K562 (cell line): ENCODE data around the gene TIMP2. TPM values are rescaled to one million over a fixed set of nuclear protein-coding genes. Genes with fewer than 3 reads are reported as not detected.

Source experiments
- ATAC-seq: fragments of 200-7000 bp; cut with Tn5 transposase; 3 replicates; pipeline ENCODE4 v1.9.1; 2020; ENCODE audit warnings: moderate library complexity
- BruUV-seq: library from RNA; stranded (reverse); fragments of 400-500 nt; replicated peaks from 2 replicates; lab custom pipeline; 2021; lab: Mats Ljungman, UMichigan
- CTCF ChIA-PET: fragments of 300-600 bp; formaldehyde crosslinking; extraction: SDS; loops from one replicate; lab custom pipeline; 2021; ENCODE audit warnings: low intra/inter-chr PET ratio; lab: Yijun Ruan, JAX
- POLR2A ChIA-PET: fragments of 300-600, 350-650 bp; sonication (Branson Sonifier 250); formaldehyde crosslinking; extraction: SDS; loops from one replicate; lab custom pipeline; 2021; ENCODE audit warnings: antibody characterized with exemption, inconsistent platforms; lab: Yijun Ruan, JAX
- DNase-seq, 4 experiments: peaks; one replicate each; pipeline versions ENCODE4 v3.0.0 to v3.0.0-alpha.2; 2011 to 2018; ENCODE audit warnings: low spot score in 3 of 4, mixed read lengths in 3 of 4; ENCODE audit errors: extremely low read depth in 1 of 4
- FAIRE-seq: peaks from 2 replicates; lab custom pipeline; 2011; peaks lifted over from hg19 to GRCh38; lab: Jason Lieb, UNC
- H2AFZ ChIP-seq: 2 replicates; pipeline ENCODE4 v1.6.0; 2011; ENCODE audit warnings: low read depth, low read length, control low read depth, inconsistent platforms
- H3K27ac ChIP-seq: fragments of 200-600 bp; 3 replicates; pipeline ENCODE4 v1.8.0; 2011; ENCODE audit warnings: low read depth, mild to moderate bottlenecking, control low read depth, inconsistent platforms, low read length, moderate library complexity, mixed read lengths; ENCODE audit errors: extremely low read depth
- H3K27me3 ChIP-seq, 2 experiments: fragments of 300-600 bp in 1 of 2; 2 replicates in 1 of 2; 3 replicates in 1 of 2; pipeline versions ENCODE4 v1.6.0 to v1.8.0; 2011; ENCODE audit warnings: inconsistent platforms in 2 of 2, low read length in 2 of 2, mild to moderate bottlenecking in 1 of 2, mixed read lengths in 1 of 2, moderate library complexity in 1 of 2; ENCODE audit not compliant: control insufficient read depth in 2 of 2, insufficient read depth in 2 of 2
- H3K36me3 ChIP-seq: fragments of 300-600 bp; 3 replicates; pipeline ENCODE4 v1.8.0; 2011; ENCODE audit warnings: mild to moderate bottlenecking, low read length, inconsistent platforms; ENCODE audit not compliant: control insufficient read depth, insufficient read depth
- H3K4me1 ChIP-seq, 2 experiments: fragments of 200-600 bp in 1 of 2; replicated peaks in 1 of 2; 2 replicates in 1 of 2; 3 replicates in 1 of 2; pipeline versions ENCODE4 v1.5.1 to v1.8.0; 2011; ENCODE audit warnings: inconsistent platforms in 2 of 2, low read length in 2 of 2, mild to moderate bottlenecking in 1 of 2, mixed read lengths in 1 of 2, moderate library complexity in 1 of 2; ENCODE audit not compliant: control insufficient read depth in 2 of 2, insufficient read depth in 2 of 2
- H3K4me2 ChIP-seq: 2 replicates; pipeline ENCODE4 v1.6.1; 2011; ENCODE audit warnings: low read length, control low read depth, inconsistent platforms, mixed read lengths; ENCODE audit not compliant: insufficient read depth
- H3K4me3 ChIP-seq: fragments of 200-600 bp; sonication (generic), shearing (Covaris generic); 2 replicates; pipeline ENCODE4 v1.5.1; 2016; ENCODE audit warnings: control low read depth, inconsistent platforms
- H3K79me2 ChIP-seq: fragments of 200-600 bp; 3 replicates; pipeline ENCODE4 v1.8.0; 2011; ENCODE audit warnings: low read length, inconsistent platforms; ENCODE audit not compliant: control insufficient read depth, insufficient read depth
- H3K9ac ChIP-seq, 2 experiments: 2 replicates each; pipeline versions ENCODE4 v1.6.0 to v1.6.1; 2011; ENCODE audit warnings: low read depth in 2 of 2, low read length in 2 of 2, control low read depth in 1 of 2, inconsistent platforms in 1 of 2, mild to moderate bottlenecking in 1 of 2, mixed read lengths in 1 of 2; ENCODE audit not compliant: insufficient read depth in 1 of 2
- H3K9me1 ChIP-seq: one replicate; pipeline ENCODE4 v1.6.0; 2011; ENCODE audit warnings: inconsistent platforms, mild to moderate bottlenecking, low read length, moderate library complexity; ENCODE audit not compliant: control insufficient read depth, insufficient read depth
- H3K9me3 ChIP-seq: replicated peaks from 2 replicates; pipeline ENCODE4 v1.5.1; 2011; ENCODE audit warnings: low read depth, low read length, inconsistent platforms; ENCODE audit not compliant: control insufficient read depth, insufficient read depth
- H4K20me1 ChIP-seq: replicated peaks from 2 replicates; pipeline ENCODE4 v1.6.1; 2011; ENCODE audit warnings: low read length, inconsistent platforms, mixed read lengths; ENCODE audit not compliant: control insufficient read depth, insufficient read depth
- HDAC8 ChIP-seq: fragments of 450-650 bp; IDR thresholded peaks from 2 replicates; pipeline ENCODE4 v1.6.1; 2016; ENCODE audit warnings: mild to moderate bottlenecking, missing genetic modification characterization, moderate library complexity, missing compliant biosample characterization
- HDGF ChIP-seq: fragments of 450-650 bp; IDR thresholded peaks from 2 replicates; pipeline ENCODE4 v1.6.1; 2016
- MYC ChIP-seq, 2 experiments: fragments of 250-450 bp in 1 of 2; sonication (Bioruptor Pico) in 1 of 2; IDR thresholded peaks; 2 replicates each; pipeline versions ENCODE4 v1.5.1 to v1.6.1; 2012 to 2021; ENCODE audit warnings: low read depth in 2 of 2, borderline replicate concordance in 1 of 2, improper control_type of control experiment in 1 of 2, low read length in 1 of 2, mild to moderate bottlenecking in 1 of 2, moderate library complexity in 1 of 2
- RFX5 ChIP-seq: IDR thresholded peaks from 2 replicates; pipeline ENCODE4 v1.6.1; 2011; ENCODE audit warnings: low read depth, mild to moderate bottlenecking, improper control_type of control experiment, low read length
- YY1 ChIP-seq, 3 experiments: IDR thresholded peaks; 2 replicates each; pipeline ENCODE4 v1.6.1; 2011; ENCODE audit warnings: low read length in 2 of 3, mild to moderate bottlenecking in 2 of 3, moderate library complexity in 2 of 3, borderline replicate concordance in 1 of 3, control low read depth in 1 of 3, low read depth in 1 of 3; ENCODE audit not compliant: insufficient read depth in 3 of 3, insufficient replicate concordance in 2 of 3, control insufficient read depth in 1 of 3, insufficient read length in 1 of 3; ENCODE audit errors: extremely low read depth in 1 of 3
- WGBS: fragments of 100-300 bp; shearing (Covaris generic); methylation state at CpG from one replicate; pipeline ENCODE4 v1.1.6; 2016; ENCODE audit warnings: low coverage, mixed read lengths; ENCODE audit not compliant: insufficient coverage; ENCODE audit errors: missing lambda C conversion rate; 5-methylcytosine and 5-hydroxymethylcytosine counted together
- in situ Hi-C: fragments of 300-500 bp; cut with MboI; formaldehyde crosslinking; loops from 4 replicates; pipeline ENCODE4 v1.15.0; 2018; ENCODE audit warnings: inconsistent platforms, mixed read lengths
- intact Hi-C: fragments of 100-400 bp; cut with micrococcal nuclease; formaldehyde crosslinking; loops from 2 replicates; pipeline ENCODE4 v1.14.2; 2022
- polyA plus RNA-seq, 8 experiments: library from polyadenylated mRNA; depleted of rRNA in 4 of 8; stranded (reverse) in 5 of 8; unstranded in 3 of 8; fragments of >200 nt; fragmentation: Nextera tagmentation in 2 of 8; fragmentation: Illumina TruSeq in 1 of 8; extraction: Ambion mirVana in 2 of 8; extraction: Trizol in 1 of 8; gene quantifications; 2 replicates each; pipeline versions ENCODE4 v1.2.1 to v1.2.3, GENCODE V29; 2011 to 2014; ENCODE audit warnings: inconsistent platforms in 1 of 8, missing spikeins in 1 of 8
- total RNA-seq, 7 experiments: library from RNA; depleted of rRNA in 6 of 7; stranded (reverse); fragments of >200 nt in 6 of 7; fragmentation: Illumina TruSeq in 2 of 7; extraction: Trizol in 2 of 7; gene quantifications; 2 replicates each; pipeline versions ENCODE4 v1.2.1 to v1.2.3, GENCODE V29; 2011 to 2021; ENCODE audit warnings: low replicate concordance in 1 of 7
- TF ChIP-seq, protein P1 (sequence below): fragments of 250-450 bp; sonication (Bioruptor Pico); IDR thresholded peaks from 2 replicates; pipeline ENCODE4 v1.9.0; 2021; ENCODE audit warnings: mild to moderate bottlenecking
- TF ChIP-seq, protein P2 (sequence below): sonication (generic); formaldehyde crosslinking; IDR thresholded peaks from 2 replicates; pipeline ENCODE4 v1.8.0; 2022; ENCODE audit warnings: missing genetic modification reagents, mild to moderate bottlenecking, borderline replicate concordance

Gene TIMP2
- total and polyA plus RNA-seq, 9 of the 15 experiments (the other 6 are each of a cell fraction or from before 2014, with no cell fraction given) = 0.55 TPM; not detected in 8

DNA sequence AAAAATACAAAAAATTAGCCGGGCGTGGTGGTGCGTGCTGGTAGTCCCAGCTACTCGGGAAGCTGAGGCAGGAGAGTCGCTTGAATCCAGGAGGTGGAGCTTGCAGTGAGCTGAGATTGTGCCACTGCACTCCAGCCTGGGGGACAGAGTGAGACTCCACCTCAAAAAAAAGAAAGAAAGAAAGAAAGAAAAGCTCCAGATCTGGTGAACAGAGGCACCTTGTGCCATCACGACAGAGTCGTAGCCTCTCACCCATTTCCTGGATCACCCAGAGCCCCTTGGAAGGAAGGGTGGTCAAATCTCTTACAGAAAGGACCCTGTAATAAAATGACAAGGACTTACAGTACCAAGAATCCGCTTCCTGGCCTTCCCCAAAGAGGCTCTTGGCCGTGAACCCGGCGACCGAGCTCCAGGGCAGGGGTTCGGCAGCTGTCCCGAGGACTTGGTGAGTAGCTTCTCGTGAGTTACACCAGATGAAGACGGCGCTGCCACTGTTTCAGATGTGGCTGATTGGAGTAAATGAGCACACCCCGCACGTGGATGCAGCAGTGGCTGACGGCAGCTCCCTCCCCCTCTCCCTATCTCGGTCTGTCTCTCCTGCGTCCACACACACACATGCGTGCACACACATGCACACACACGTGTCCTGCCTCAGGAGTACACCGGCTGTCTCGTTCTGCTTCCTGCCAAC is 41.1 kb upstream of the TIMP2 start (continued):
- no peak for TF ChIP-seq YY1 (IDR thresholded peaks at IDR 0.05; ENCODE audit: borderline replicate concordance in 1 of 3, control insufficient read depth in 1 of 3, extremely low read depth in 1 of 3, insufficient read depth in 3 of 3, insufficient read length in 1 of 3, insufficient replicate concordance in 2 of 3, low read depth in 1 of 3, low read length in 2 of 3)

DNA sequence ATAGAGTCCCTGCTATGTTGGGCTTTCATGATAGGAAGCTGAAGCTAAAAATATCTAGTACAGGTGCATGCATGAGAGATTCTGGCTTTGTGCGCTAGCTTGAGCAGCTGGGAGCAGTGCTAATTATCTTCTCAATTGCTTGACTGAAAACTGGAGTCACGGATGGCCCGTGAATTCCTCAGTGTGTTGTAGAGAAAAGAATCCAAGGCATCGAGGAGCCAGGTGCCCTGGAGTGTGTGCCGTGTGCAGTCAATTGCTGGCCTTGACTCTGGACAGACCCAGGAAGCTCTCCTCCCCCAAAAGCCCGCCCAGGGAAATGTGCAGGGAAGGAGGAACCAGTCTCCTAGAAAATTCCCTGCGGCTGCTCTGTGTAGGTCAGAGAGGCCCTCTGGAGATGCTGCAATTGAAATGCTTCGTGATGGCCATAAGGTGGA is 40.3 kb upstream of the TIMP2 start:
- in situ Hi-C loops = loop anchor here (5.0 kb wide), 1 partner anchor 83 kb away; no protein-coding TSS in a partner anchor
- Histone ChIP-seq H3K4me3 (no peak overlapping the region), H3K9me1 (no peaks in the 10 kb centered on the region), H4K20me1 (0 out of 2 replicates have a peak, but pooled peaks cover 3% of the 10 kb centered on the region), H3K4me2 (no peak overlapping the region), H3K27ac (no peak overlapping the region), H3K27me3 (peaks cover 38 to 86% of the 10 kb centered on the region in 2 experiments), H2AFZ (no peak overlapping the region), H3K9me3 (no peaks in the 10 kb centered on the region), H3K4me1 (peaks cover 0 to 12% of the 10 kb centered on the region in 2 experiments; a peak in 2 of 5 replicates), H3K79me2 (no peaks in the 10 kb centered on the region), H3K9ac (no peak overlapping the region), H3K36me3 (no peaks in the 10 kb centered on the region)
- ChIA-PET CTCF (no interaction called here), POLR2A (interaction anchor here (2.0 kb wide), 1 partner anchor 11 kb away, joined by 6 read pairs; no protein-coding TSS in a partner anchor)
- TF ChIP-seq, protein P1, sequence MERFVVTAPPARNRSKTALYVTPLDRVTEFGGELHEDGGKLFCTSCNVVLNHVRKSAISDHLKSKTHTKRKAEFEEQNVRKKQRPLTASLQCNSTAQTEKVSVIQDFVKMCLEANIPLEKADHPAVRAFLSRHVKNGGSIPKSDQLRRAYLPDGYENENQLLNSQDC (CRISPR knock-in tag) = no peak
- no peak for TF ChIP-seq HDAC8
- no peak for TF ChIP-seq RFX5
- TF ChIP-seq HDGF = no peak
- TF ChIP-seq, protein P2, sequence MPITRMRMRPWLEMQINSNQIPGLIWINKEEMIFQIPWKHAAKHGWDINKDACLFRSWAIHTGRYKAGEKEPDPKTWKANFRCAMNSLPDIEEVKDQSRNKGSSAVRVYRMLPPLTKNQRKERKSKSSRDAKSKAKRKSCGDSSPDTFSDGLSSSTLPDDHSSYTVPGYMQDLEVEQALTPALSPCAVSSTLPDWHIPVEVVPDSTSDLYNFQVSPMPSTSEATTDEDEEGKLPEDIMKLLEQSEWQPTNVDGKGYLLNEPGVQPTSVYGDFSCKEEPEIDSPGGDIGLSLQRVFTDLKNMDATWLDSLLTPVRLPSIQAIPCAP (CRISPR knock-in tag) = no peak
- no peak for TF ChIP-seq MYC (IDR thresholded peaks at IDR 0.05; ENCODE audit: low read depth, low read length)
- no peak for TF ChIP-seq MYC (CRISPR knock-in tag; IDR thresholded peaks at IDR 0.05; ENCODE audit: borderline replicate concordance, low read depth)
- DNase-seq = no peak
- WGBS = 2% methylated on average over 8 of the region's 8 CpGs
- FAIRE-seq = no peak
- intact Hi-C loops = no loop called here
- no peak for ATAC-seq
- BruUV-seq = no TSS peak
